Gastrocnemius medialis (tissue), 4 donors: ENCODE results near the gene LRTM2. TPM values are rescaled to one million over a fixed set of nuclear protein-coding genes. Genes with fewer than 3 reads are reported as not detected.
A peak's percentile ranks its signal among the peaks of the same experiment; 100 is the strongest.

ENCODE experiments used
- ATAC-seq, 2 donors: fragments of 150-250 bp; one replicate each; pipeline ENCODE4 v1.9.1; 2016
- DNase-seq, 2 donors: peaks; one replicate each; pipeline ENCODE4 v3.0.0-alpha.2; 2019
- H3K27ac ChIP-seq, 4 donors: fragments of 200-600 bp; sonication (generic); 1 replicate in 1 of 4; 2 replicates in 3 of 4; pipeline ENCODE4 v1.5.1; 2016 to 2018; ENCODE audit warnings: mild to moderate bottlenecking in 2 of 4, moderate library complexity in 1 of 4
- H3K27me3 ChIP-seq, 3 donors: fragments of 200-600 bp; sonication (generic) in 2 of 3; 1 replicate in 1 of 3; 2 replicates in 2 of 3; pipeline versions ENCODE4 v1.5.1 to v1.6.0; 2016 to 2019; ENCODE audit warnings: mild to moderate bottlenecking in 1 of 3, moderate library complexity in 1 of 3
- H3K36me3 ChIP-seq, 2 donors: fragments of 200-600 bp; sonication (generic) in 1 of 2; one replicate each; pipeline ENCODE4 v1.5.1; 2017 to 2018
- H3K4me1 ChIP-seq, 2 donors: fragments of 200-600 bp; sonication (generic) in 1 of 2; one replicate each; pipeline ENCODE4 v1.5.1; 2016 to 2017; ENCODE audit warnings: mild to moderate bottlenecking in 2 of 2
- H3K4me3 ChIP-seq, 4 donors: fragments of 200-600 bp; sonication (generic) in 3 of 4; 1 replicate in 1 of 4; 2 replicates in 3 of 4; pipeline ENCODE4 v1.5.1; 2016 to 2019; ENCODE audit warnings: mild to moderate bottlenecking in 2 of 4
- H3K9me3 ChIP-seq, 3 donors: fragments of 200-600 bp; sonication (generic) in 2 of 3; 1 replicate in 1 of 3; 2 replicates in 2 of 3; pipeline ENCODE4 v1.5.1; 2016 to 2019
- CTCF ChIP-seq, 5 experiments: fragments of 450-650 bp in 3 of 5; fragments of 200-600 bp in 2 of 5; sonication (generic) in 2 of 5; IDR thresholded peaks in 4 of 5; conservative IDR thresholded peaks in 1 of 5; 1 replicate in 4 of 5; 2 replicates in 1 of 5; pipeline ENCODE4 v1.5.1; 2016 to 2019; ENCODE audit warnings: antibody characterized with exemption in 5 of 5, mild to moderate bottlenecking in 3 of 5, moderate library complexity in 3 of 5
- POLR2A ChIP-seq, 2 donors: fragments of 450-650 bp; IDR thresholded peaks; one replicate each; pipeline ENCODE4 v1.6.1; 2017; ENCODE audit warnings: antibody characterized with exemption in 2 of 2, mild to moderate bottlenecking in 2 of 2, moderate library complexity in 2 of 2
- in situ Hi-C, 4 donors: fragments of 200-750 bp; cut with MboI; loops; one replicate each; pipeline versions ENCODE4 v1.15.0 to v1.8.0; 2017; ENCODE audit warnings: low sequenced_read_pairs in 4 of 4
- intact Hi-C: fragments of 100-400 bp; cut with DNase I; formaldehyde crosslinking; loops from one replicate; pipeline ENCODE4 v1.15.1; 2023; ENCODE audit warnings: low total_unique reads
- total RNA-seq, 4 donors: library from RNA; depleted of rRNA; stranded (reverse); fragments of >200 nt; gene quantifications; one replicate each; pipeline versions ENCODE4 v1.1.0 to v1.2.3, GENCODE V29; 2016

The LRTM2 gene
- total RNA-seq, 4 donors from 2014 or later: not detected

- intact Hi-C loops: no loop called here
- Histone ChIP-seq H3K27ac (no peak overlapping the region), H3K4me1 (no peaks in the 10 kb centered on the region), H3K27me3 (peaks cover 0 to 6% (median 3%) of the 10 kb centered on the region in 3 donors), H3K9me3 (no peaks in the 10 kb centered on the region), H3K4me3 (no peak overlapping the region), H3K36me3 (no peaks in the 10 kb centered on the region)
- in situ Hi-C loops: no loop called here
- no peak for ATAC-seq
- TF ChIP-seq POLR2A (IDR thresholded peaks at IDR 0.05): no peak
- no peak for TF ChIP-seq CTCF (IDR thresholded peaks at IDR 0.05 in 4 of 5, conservative IDR thresholded peaks at IDR 0.05 in 1 of 5)
- peak in 1 of 2 donors; percentile 3 for DNase-seq
Observed at GRCh38 chr12:1845427-1845826, 25.1 kb downstream of the LRTM2 start.

- Histone ChIP-seq H3K4me3 (no peak overlapping the region), H3K9me3 (no peaks in the 10 kb centered on the region), H3K27me3 (peaks cover 0 to 6% (median 3%) of the 10 kb centered on the region in 3 donors), H3K36me3 (no peaks in the 10 kb centered on the region), H3K4me1 (no peaks in the 10 kb centered on the region), H3K27ac (no peak overlapping the region)
- ATAC-seq (no peak), DNase-seq (no peak)
- in situ Hi-C loops (no loop called here), intact Hi-C loops (no loop called here)
- no peak for TF ChIP-seq POLR2A (IDR thresholded peaks at IDR 0.05)
- no peak for TF ChIP-seq CTCF (IDR thresholded peaks at IDR 0.05 in 4 of 5, conservative IDR thresholded peaks at IDR 0.05 in 1 of 5)
Observed at GRCh38 chr12:1845886-1846285, 25.5 kb downstream of the LRTM2 start.

- ATAC-seq (no peak), DNase-seq (peak in 1 of 2 donors; percentile 3)
- no peaks in the 10 kb centered on the region for H3K4me1 ChIP-seq
- no peaks in the 10 kb centered on the region for H3K36me3 ChIP-seq
- no peaks in the 10 kb centered on the region for H3K9me3 ChIP-seq
- in situ Hi-C loops: no loop called here
- TF ChIP-seq CTCF (IDR thresholded peaks at IDR 0.05 in 4 of 5, conservative IDR thresholded peaks at IDR 0.05 in 1 of 5): no peak
- TF ChIP-seq POLR2A (IDR thresholded peaks at IDR 0.05): no peak
- H3K27ac ChIP-seq: no peak overlapping the region
- H3K4me3 ChIP-seq: no peak overlapping the region
- H3K27me3 ChIP-seq: peaks cover 0 to 6% (median 3%) of the 10 kb centered on the region in 3 donors
- intact Hi-C loops: no loop called here
Observed at GRCh38 chr12:1846421-1847405, 26.3 kb downstream of the LRTM2 start.

- in situ Hi-C loops (no loop called here), intact Hi-C loops (no loop called here)
- TF ChIP-seq POLR2A (IDR thresholded peaks at IDR 0.05) (no peak), CTCF (IDR thresholded peaks at IDR 0.05 in 4 of 5, conservative IDR thresholded peaks at IDR 0.05 in 1 of 5) (no peak)
- Histone ChIP-seq H3K27me3 (peaks cover 0 to 3% (median 0%) of the 10 kb centered on the region in 3 donors), H3K9me3 (no peaks in the 10 kb centered on the region), H3K27ac (no peak overlapping the region), H3K36me3 (no peaks in the 10 kb centered on the region), H3K4me1 (no peaks in the 10 kb centered on the region), H3K4me3 (no peak overlapping the region)
- ATAC-seq (no peak), DNase-seq (no peak)
Observed at GRCh38 chr12:1847411-1847810, 27.0 kb downstream of the LRTM2 start.
